CMK (cell line): ENCODE data around the gene IRS1.

Experiments used
- DNase-seq: peaks from one replicate; pipeline ENCODE4 v3.0.0-alpha.2; 2010; ENCODE audit warnings: low read depth

Gene IRS1

DNA sequence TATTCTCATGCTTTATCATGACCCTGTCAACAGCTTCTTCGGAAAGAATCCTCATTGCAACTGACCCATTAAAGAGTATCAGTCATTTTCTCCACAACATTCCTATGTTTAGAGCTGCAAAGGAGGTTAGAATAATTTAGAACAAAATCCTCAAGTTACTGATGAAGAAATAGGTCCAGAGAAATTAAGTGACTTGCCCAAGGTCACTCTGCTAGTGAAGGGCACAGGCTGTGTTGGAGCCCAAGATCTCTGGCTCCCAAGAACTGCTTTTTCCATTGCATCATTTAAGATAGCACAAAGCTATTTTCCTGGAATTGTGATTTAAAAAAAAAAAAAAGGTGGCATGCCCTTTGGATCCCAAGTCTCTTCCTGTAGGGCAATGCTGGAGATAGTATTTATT lies 9.6 kb downstream of the IRS1 start:
- DNase-seq: no peak

DNA sequence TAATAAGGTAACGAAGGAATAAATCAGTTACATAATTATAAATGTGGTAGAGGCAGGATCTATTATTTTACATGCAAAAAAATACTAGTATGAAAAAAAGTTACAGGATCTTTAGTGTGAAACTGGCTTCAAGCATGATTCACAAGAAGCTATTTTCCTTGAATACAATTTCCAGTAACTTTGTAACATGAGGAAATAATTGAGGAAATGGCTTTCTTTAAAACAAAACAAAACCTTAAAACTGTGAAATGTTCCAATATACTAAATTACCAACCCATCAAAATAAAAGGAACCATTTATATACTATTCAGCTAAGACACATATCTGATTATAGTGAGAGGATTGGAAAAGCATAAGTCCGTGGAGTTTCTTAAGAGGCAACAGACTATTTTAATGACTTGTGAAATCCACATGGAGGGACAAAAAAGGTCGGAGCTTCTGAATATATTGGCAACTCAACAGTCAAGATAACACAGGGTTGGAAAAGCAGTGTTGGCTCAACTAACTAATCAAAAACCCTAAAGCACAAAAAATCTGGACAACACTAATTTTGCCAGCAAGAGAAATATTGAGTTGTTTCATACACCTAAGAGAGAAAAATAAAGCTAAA lies 10.6 kb downstream of the IRS1 start:
- DNase-seq: no peak

DNA sequence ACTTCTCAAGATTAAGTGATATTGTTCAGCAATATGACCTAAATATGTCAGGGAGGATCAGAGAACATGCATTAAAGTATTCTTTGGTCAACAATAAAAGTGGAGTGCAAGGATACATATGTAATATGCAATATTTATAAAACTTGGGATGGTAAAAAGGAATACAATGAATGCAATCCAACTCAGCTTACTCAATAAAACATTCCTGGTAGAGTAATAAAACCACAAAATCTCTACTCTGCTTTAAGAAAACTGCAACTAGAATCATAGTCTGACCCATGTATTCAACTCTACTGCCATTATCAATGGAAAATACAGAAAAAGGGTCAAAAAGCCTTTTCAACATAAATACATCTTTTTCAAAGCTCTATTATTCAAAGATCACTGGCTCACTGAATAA lies 11.6 kb downstream of the IRS1 start:
- DNase-seq: no peak

DNA sequence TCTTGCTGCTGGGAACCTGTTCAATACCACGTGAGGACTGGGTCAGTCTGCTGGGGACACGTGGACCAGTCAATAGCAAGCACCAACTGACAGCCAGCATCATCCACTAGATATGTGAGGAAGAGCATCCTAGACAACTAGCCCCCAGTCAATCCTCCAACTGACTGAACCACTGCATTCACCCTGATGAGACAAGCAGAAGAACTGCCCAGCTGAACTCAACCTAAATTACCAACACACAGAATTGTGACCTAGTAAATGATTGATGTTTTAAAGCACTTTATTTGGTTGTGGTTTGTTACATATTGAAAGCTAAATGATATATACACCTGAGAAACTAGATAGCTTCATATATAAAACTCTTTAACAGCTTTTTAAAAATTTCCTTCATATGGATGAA lies 15.7 kb downstream of the IRS1 start:
- DNase-seq: no peak

DNA sequence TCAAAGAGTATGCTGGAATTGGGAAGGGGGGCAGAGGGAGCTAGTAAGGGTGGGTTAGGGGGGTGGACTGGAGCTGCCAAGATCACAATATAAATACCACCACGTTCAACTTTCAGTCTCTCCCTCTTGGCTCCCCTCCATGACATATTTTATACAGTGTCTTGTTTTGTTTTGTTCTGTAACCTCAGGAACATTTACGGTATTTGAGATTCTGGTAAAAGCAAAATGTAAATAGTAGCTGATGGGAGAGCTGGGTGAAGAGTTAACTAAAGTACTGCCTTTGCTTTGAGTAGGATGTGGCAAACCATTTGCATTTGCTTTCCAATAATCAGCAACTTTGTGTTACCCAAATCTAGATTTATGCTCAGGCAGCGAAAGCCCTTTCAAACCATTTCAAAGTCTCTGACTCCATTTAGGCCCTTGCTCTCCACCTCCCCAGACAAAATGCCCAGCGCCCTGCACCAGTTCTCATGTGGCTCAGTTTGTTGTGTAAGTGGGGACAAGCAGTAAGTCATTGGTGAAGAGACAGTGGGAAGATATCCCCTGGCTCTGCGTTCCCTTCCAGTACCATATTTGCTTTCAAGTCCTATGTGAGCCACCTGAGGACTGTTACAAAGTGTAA lies 17.4 kb downstream of the IRS1 start:
- DNase-seq: no peak

DNA sequence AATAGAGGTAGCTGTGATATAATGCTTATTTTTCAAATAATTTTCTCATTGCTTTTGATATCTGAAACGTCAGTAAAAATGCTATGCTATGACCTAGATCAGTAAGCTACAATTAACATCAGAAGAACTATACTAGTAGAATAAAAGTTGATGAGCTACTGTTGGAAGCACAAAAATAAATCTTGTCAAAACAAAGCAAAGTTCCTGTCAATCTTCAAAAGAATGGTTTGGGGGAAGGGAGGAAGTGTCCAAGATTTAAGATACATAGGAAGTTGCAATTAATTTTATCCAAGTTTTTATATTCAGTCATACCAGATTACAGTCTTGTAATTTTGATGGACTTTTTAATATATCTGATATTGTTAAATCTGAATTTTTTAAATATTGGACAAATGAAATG lies 19.2 kb downstream of the IRS1 start:
- DNase-seq: no peak

DNA sequence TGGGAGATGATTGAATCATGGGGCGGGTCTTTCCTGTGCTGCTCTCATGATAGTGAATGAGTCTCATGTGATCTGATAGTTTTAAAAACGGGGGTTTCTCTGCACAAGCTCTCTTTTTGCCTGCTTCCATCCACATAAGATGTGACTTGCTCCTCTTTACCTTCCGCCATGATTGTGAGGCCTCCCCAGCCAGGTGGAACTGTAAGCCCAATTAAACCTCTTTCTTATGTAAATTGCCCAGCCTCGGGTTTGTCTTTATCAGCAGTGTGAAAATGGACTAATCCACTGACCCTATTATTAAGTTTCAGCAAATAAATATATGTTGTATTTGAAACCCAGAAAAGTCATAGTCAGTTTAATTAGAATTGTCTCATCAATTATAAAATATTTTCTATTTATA lies 22.0 kb downstream of the IRS1 start:
- no peak for DNase-seq

DNA sequence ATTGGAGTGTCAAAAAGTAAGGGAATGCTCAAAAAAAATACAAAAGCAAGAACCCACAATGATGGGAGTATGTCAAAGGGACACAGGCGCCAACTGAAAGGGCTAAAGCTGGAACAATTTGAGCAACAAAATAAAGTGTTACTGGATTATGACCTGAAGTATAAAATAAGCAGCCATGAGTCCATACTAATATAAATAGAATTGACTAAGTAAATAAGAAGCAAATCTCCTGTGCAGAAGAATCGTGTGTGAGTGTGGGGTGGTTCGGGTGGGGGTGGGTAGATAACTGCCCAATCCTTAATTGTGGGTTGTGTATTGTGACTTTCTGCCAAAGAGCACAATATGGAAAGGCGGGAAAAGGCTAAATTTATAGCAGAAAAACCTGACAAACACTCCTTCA lies 23.5 kb downstream of the IRS1 start:
- no peak for DNase-seq

DNA sequence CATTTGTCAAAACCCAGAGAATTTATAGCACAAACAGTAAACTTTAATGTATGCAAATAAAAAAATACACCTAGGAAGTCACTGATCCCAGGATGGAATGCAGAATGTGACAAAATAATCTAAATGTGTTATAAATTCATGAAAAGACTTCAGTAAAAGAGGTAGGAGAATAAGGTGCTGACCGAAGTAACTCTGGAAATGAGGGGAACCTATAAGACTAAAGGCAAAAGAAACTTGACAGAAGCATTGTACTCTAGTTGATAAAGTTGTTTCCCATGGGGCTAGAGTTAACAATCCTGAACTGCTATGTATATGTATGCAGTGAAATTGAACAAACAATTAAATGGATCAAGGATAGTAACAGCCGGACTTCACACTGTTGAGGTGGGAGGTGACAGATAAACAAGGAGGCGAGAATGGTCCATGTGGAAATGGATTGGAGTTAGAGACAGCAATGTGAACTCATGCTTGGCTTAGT lies 24.5 kb downstream of the IRS1 start:
- DNase-seq: no peak

DNA sequence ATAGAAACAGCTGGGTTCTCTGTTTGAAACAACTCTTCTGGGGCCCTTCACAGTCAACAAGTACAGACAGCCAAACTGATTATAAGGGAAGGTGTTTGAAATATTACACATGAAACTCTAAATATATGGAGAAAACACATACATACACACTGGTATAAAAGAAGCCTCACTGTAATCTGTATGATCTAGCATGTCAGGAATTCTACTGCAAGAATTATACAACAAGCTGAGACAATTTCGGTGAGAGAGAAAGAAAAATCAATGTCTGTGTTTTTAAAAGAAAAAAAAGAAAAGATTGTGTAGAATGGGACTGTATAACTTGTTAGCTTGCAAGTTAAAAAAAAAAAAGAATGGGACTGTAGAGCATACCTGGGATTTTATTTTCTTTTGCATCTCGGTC lies 26.3 kb downstream of the IRS1 start:
- DNase-seq: no peak

DNA sequence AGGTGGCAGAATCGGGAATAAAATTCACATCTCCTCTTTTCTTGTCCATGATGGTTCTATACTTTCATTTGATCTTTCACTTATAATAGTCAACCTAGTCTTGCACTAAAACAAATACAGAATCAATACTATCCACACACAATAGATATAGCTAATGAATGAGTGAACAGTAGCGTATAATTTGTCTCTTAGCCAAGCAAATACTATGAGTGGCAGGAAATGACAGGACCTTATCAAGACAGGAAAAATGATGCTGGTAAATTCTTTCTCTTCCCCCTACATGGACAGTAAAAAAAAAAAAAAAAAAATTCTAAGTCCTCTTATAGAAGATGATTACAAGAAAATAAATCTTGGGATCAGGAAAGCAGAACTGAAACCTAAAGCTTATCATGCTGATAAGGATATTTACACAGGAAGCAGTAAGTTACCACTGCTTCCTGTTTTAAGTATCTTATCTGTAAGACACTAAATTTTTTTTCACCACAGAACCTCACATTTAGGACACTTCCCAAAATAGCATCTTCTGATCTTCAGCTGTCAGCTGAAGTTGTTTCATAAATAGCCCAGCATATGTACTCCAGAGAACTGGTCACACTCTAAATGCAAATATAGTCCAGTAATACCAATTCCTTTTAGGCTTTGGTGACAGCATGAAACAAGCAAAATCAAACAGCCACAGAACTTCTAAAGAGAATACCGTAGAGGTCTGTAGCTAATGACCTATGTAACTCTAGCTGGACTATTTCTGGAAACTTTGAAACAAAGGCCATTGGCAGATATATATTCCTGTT lies 27.0 kb downstream of the IRS1 start:
- DNase-seq: peak; percentile 63

DNA sequence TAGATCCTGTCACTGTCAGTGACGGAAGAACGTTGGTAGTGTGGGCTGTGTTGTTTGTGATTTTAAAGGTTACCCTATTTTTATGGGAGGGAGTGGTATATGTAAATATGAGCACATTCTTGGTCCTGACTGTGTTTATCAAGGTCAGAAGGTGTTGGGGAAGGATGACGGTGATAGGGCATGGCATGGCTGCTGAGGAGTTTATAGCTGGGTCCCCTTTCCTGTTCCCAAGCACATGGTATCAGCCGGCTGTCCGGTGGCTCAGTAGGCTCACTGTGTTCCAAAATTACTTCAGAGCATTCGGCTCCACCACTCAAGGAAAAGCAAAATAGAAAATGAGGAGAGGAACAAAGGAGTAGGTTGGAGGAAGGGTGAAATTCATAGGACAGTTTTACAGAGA lies 28.6 kb downstream of the IRS1 start:
- no peak for DNase-seq

DNA sequence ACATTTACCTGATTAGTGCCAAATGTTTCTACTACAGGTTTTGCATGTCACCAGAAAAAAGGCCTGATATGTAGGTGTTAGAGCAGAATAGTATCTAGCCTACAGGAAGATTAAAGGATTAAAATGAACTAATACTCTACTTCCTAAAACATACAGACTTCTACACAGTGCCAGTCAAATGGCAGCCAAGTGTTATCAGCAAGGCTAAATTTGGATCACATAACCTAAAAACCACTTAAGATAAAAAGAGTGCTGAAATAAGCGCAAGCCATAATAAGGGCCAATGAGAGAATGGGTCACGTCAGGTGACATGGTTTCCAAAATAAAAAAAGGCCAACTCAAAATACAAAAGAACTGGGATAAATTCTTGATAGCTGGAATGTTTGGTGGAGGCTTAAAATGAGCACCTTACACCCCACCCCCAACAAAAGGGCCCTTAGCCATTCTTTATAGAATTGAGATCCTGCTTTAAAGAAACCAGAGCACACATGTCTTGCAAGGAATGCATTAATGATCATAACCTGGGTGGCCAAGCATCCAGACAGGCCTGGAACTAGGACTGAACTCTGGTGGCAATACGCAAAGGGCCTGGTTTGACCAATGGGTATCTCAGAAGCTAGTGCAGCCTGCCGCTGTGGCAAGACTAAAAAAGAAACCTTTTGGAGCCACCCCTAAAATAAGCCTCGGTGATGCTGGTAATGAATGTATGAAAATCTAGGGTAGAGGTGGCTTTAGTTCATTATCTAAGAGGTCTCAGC lies 32.4 kb downstream of the IRS1 start:
- DNase-seq: no peak

DNA sequence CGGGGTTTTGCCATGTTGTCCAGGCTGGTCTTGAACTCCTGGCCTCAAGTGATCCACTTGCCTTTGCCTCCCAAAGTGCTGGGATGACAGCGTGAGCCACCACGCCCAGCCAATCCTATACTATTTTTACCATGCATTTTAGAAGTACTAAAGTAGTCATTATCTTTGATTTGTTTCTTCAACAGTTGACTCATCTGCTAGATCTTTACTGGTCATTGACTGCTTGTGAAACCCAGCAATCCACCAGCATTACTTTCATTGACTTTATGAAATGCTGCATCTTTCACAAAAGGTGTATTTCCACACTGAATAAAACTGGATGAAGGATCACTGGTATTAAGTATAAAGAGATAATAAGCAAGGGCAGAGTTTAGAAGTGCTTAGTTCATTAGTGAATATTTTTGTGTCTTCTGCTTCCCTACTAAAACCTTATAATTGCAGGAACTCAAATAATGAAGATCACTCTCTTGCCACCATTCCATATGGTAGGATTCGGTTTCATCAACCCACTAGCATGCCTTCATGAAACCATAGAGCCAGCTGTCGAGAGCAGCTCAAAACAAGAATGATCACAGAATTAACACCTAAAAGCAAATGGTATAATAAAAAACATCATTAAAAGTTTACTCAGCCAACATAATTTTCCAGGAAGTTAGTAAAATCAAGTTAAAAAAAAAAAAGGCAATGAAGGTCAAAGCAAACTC lies 33.1 kb downstream of the IRS1 start:
- no peak for DNase-seq

DNA sequence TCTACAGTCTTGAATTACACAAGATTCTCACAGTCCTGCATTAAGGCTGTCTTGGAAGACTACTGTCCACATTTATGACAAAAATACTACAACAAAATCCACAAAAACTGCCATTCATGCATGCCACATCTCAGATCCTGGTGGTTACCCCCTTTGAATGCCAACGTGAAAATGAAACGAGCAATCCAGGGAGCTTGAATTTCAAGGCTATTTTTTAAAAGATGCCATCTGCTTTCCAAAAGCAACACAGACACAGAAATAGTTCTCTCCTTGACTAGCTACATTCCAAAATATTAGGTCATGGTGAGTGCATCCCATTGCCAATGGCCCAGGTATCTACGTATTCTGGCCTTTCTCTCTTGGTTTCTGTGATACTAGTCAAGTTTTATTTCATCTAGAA lies 36.3 kb downstream of the IRS1 start:
- DNase-seq: no peak

DNA sequence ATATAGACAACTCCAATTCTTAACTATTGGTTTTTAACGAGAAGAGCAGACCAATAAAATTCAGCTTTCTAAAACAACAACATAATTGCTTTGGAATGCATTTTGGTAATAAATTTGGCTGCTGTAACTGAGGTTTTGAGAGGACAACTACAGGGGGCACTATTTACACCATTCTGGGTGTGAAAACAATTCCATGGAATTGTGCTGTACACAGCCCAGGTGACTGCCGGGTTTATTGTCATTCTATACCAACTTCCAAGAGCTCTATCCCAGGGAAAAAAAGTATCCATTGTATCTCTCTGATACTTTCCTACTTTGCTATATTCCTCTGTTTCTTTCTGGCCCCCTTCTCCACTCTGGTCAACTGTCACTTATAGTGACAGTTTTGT lies 38.4 kb downstream of the IRS1 start:
- DNase-seq: no peak

DNA sequence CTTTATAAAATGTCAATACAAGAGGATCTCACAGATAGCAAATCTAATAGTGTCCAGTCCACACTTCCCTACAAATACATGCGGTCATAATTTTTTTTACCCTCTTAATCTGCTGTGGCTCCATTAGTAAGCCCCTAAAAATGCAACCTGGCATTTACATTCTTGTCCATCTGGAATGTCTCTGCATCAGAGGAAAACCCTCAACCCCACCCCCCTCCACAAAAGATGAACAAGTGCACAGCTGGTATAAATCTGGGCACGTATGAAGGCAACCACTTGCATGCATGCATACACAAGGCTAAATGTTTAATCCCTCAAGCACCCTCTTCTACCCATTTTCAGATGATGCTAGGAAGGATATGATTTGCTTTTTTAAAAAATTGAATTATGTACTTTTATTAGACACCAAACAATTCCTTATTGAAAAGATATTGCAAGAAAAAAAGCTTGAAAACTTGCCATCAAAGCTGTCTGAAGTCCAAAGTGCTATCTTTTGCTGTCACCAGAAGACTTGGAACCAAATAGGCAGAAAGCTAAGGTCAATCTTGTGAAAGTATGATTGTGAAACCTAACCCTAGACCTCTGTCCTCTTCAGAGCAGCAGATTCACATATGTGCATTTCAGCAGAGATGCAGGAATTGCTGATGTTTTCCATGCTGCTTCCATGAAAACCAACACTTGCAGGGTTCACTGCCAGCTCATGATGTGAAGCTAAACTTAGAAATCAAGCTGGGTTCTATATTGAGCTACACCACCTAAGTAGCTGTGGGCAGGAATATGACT lies 39.0 kb downstream of the IRS1 start:
- DNase-seq: no peak

DNA sequence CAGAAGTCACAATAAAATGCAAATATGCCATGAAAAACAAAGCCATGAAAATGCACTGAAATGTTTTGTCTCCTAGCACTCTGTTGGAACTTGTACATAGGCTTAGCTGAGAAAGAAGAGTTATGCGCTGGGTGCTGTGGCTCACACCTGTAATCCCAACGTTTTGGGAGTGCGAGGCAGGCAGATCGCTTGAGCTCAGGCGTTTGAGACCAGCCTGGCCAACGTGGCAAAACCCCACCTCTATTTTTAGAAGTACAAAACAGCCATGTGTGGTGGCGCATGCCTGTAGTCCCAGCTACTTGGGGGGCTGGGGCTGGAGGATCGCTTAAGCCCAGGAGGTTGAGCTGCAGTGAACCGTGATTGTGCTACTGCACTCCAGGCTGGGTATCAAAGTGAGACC lies 39.9 kb downstream of the IRS1 start:
- DNase-seq: no peak

DNA sequence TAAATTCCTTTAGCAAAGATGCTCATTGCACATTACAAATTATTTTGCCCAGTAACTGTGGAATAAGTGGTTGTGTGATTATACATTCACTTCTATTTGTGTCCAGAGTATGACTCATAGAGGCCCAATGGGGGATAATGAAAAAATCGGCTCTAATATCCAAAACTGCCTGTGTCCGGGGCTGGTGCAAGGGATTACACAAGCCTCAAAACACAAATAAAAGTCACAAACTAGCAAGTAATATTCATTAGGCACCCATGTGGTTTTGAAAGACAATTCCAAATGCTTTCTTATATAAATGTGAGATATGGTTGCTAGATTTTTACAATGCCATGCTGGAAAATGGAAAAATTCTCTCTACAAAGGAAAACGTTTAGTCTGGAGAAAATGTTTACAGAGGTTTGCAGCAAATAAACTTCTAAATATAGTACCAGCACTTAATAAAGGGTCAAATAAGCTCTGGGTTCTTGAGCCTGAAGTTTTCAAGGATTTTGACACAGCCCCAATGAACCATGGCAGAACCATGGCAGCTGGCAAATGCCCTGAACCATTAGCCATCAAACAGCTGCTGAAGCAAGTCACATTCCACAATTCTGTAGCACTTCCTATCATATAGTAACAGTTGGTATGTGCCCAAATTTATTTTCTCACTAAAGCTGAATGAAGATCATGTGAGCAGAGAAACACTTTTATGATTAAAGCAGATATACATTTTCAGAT lies 40.5 kb downstream of the IRS1 start:
- DNase-seq: no peak

DNA sequence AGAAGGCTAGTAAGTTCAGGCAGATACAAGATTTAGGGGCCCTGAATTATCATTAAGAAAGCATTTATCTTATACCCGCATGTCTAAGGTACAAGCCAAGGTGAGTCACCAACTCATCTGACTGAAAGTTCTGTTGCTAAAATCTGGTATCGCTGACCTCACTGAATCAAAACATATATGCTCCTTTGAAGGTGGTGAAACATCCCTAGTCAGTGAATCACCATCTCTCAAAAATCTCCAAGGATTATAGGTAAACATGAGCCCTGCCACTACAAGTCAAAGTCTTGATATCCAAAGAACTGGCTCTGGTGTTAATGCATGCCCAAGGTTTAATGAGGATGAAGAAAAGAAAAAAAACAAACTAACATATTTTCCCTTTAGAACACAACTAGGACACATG lies 43.5 kb downstream of the IRS1 start:
- DNase-seq: no peak

DNA sequence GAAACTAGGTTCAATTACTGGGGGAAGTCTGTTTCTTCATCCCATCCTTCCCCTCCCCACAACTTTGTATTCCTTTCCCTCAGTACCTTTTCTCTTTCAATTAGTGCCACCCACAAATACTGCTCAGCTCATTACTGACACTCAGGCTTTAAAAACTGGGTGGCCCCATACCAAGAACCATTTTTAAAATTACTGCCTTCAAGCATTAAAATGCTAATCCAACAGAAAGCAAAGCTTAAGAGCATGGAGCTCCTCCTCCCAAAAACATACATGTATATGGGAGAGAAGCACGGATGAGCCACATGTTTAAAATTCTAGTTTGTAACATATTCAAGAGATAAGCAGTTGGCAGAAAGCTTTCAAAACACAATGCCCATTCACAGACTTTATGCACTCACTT lies 44.0 kb downstream of the IRS1 start:
- DNase-seq: no peak
